HG03159 (cell line): ENCODE measurements around the gene PLIN5.

ENCODE experiments used
- ATAC-seq: cut with Tn5 transposase; IDR thresholded peaks from one replicate; pipeline ENCODE4 v1.9.1; 2021; ENCODE audit warnings: mild to moderate bottlenecking, moderate library complexity; ENCODE audit not compliant: unreplicated experiment

PLIN5 gene, protein sequence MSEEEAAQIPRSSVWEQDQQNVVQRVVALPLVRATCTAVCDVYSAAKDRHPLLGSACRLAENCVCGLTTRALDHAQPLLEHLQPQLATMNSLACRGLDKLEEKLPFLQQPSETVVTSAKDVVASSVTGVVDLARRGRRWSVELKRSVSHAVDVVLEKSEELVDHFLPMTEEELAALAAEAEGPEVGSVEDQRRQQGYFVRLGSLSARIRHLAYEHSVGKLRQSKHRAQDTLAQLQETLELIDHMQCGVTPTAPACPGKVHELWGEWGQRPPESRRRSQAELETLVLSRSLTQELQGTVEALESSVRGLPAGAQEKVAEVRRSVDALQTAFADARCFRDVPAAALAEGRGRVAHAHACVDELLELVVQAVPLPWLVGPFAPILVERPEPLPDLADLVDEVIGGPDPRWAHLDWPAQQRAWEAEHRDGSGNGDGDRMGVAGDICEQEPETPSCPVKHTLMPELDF

DNA sequence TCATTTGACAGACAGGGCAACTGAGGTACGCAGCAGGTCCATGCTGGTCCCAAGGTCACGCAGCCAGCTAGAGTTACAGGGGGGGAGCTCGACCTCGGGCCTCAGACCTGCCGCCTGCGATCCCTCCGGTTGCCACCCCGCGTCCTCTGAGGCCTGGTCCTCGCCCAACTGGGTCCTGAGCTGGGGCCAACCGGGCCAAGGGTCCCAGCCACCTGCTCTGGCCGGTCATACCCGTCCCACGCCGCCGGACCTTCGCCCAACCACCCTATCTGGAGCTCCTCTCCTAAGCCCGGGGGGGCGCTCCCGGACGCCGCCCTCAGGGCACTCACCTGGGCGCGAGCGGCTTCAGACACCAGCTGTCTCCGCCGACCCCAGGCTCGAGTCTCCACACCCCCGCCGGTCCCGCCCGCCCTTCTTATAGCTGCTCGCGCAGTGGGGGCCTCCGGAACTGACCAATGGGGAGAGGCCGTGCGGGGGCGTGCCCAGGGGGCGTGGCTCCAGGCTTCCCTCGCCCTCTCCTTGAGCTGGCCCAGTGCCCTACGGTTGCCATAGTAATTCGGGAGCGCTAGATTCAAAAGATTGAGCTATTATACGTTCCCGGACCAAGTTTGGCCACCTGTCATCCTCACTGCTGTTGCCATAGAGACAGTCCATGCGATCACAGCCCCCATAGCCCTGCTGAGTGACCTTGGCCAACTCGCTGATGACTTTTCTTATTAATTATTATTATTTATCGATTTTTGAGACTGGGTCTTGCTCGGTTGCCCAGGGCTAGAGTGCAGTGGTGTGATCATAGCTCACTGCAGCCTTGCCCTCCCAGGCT lies at the start of gene PLIN5:
TSS of gene PLIN5 (minus strand) at position 389 of the 823 bp plus-strand sequence. CDS start 1,150 bp downstream, outside the sequence.
- no peak for ATAC-seq

DNA sequence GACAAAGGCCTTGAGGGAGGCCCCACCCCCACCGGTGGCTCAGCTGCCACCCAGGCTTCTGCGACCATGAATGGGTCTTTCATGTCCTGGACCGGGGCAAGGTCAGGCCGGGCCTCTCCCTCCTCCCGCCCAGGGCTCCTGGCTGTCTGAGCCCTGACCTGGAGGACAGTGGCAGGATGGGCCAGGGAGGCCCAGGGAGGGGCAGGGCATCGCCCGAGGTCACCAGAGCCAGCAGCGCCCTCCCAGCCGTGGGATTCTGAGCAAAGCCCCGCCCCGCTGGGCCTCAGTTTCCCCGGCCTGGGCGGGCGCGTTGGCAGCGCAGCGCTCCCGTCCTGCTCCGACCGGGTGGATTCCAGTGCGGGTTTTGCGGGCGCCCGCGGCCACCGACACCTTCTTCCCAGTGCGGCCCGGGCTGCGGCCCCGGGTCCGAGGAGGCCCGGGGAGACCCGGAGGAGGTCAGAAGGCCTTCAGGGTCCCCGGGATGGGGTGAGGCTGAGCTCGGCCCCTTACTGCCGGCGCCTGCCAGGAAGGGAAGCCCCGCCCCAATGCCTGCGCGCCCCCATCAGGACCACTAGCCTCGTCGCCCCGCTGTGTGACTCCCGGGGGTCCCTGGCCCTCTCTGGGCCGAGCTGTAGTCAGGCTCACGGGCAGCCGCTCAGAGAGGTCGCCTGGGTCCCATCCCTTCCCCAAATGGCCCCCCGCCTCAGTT lies 49.1 kb upstream of the PLIN5 start:
- ATAC-seq = no peak

DNA sequence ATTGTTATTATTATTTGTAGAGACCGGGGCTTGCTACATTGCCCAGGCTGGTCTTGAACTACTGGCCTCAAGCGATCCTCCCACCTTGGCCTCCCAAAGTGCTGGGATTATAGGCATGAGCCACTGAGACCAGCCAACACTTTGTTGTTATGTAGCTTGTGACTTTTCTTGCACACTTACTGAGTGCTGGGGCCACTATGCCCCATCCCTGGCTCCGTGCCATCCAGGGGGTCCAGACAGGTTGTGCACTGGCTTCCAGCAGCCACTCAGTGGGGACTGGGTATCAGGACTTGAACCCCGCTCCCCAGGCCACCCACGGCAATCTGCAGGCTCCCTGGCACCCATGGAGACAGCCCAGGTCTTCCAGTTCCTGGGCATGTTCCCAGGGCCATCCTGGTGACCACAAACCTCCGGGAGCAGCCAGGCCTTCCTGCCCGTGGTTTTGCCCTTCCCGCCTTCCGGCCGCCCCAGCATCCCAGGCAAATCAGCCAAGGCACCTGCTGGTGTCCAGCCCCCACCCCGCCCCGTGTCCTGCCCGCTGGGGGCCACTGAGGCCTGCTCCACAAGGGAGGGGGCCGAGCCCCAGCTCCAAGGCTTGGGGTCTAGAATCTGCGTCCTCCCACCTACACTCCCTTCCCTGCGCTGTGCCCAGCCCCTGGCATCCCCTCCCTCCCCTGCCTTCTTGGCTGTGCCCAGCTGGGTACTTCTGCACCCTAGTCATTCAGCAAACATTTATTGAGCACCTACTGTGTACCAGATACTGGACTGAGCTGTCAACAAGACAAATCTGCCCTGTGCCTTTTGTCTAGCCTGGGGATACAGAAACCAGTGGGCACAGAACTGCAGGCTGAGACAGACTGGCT lies 48.2 kb upstream of the PLIN5 start:
- ATAC-seq = no peak

DNA sequence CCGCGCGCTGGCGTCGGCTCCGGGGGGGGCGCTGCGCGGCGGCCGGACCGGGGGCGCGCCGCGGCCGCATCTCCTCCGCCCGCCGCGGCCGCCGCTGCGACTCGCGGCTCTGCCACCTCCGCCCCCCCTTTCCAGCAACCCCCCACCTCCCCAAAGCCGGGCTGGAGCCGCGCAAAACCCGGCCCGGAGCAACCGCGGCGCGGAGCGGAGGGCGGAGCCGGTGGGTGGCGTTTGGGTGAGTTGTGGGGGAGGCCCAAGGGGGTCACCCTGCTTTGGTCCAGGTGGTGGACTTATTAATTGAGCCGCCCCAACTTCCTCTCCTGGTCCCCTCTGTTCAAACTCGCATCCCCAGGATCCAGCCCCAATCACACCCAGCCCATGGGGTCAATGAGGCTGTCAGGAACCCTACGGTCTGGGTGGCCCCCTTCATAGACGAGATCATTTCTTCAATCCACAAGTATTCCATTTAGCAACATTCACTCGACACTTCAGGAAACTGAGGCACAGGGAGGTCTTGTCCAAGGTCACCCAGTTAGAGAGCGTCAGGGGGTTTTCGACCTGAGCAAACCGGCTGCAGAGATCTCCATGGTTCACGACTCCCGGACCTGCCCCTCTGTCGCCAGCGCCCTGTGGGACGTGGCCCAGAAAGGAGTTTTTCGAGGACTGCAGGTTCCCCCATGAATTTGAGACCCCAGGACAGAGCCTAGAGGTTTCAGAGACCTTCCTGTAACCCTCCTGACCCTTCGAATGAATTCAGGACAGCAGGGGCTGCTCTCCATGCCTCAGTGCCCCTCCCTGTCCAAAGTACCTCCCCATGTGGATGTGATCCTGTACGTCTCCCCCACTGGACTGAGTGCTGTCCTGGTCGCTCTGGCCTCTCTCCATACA lies 46.9 kb upstream of the PLIN5 start:
- no peak for ATAC-seq

DNA sequence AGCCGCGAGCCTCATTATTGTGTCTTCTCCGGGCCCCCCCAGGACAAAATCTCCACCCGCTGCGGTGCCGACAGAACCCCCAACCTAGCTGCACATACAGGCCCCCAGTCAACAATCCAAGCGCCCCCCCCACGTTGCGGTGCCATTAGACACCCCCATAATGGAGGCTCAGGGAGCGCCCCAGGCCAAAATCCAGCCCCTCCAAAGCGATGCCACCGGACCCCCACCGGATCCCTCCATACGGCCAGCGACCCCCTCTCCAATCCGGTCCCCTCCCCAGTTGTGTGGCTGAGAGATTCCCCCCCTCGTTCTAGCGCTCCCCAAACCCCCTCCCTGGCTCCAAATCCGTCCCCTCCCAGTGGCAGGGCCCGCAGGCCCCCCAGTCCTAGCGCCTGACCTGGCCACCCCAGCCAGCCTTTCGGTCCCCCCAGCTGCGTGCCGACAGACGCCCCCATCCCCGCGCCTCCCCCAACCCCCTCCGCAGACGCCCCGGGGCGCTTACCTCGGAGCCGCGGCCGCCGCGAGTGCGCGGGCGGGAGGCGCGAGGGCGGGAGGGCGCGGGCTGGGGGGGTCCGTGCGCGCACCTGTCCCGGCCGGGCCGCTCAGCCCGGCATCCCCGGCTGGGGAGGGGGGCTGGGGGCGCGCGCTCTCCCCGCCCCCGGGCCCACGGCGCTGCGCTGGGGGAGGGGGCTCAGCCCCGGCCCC lies 46.1 kb upstream of the PLIN5 start:
- ATAC-seq = no peak

DNA sequence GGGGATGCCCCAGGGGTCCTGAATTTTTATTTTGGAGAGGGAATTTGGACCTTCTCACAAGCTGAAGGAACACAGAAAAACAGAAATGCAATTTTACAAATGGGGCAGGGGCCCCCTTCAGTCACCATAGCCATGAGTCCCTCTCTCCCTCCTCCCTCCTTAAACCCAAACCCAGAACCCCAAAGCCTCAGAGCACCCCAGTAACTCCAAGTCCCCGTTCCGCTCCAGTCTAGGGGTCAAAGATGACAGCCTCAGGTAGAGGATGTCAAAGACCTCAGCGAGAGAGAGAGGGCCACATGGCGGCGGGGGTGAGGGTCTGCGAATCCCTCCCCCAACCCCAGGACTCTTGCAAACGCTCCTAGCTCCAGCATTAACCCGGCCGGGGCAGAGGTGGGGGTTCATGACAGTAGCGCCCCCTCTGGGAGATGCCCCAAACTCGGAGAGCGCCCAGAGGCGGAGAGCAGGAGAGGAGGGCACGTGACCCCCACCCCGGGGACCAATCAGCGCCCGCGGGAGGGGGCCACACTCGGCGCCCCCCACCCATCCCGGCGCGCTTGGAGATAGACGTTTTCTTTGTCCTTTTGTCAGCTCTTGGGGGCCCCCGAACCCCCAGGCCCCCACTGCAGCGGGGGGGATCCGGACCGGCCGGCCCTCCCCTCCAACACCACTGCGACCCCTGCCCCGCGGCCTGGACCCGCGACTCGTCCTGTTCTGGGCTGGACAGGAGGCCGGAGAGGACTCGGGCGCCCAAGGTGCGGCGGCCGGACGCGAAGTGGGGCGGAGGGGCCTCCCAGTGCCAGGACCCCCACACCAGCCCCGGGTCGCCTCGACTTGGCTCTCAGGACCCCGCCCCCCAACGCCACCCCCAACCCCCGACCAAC lies 45.2 kb upstream of the PLIN5 start:
- ATAC-seq = no peak

DNA sequence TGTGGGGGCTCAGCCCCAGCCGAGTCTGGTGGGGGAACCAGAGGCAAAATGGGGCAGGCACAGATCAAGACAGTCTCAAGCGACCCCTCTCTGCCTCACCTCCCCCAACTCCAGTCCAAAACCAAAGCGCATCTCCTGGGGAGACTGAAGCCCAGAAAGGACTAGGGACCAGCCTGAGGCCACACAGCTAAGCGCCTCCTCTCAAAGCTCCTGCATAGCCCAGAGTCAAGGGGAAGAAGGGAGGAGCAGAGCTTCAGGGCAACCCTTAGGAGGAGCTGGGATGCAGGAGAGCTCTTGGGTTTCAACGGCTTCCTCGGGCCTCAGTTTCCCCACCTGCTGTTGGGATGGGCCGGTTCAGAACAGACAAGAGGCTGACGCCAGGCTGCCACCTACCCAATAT lies 44.4 kb upstream of the PLIN5 start:
- ATAC-seq = no peak

DNA sequence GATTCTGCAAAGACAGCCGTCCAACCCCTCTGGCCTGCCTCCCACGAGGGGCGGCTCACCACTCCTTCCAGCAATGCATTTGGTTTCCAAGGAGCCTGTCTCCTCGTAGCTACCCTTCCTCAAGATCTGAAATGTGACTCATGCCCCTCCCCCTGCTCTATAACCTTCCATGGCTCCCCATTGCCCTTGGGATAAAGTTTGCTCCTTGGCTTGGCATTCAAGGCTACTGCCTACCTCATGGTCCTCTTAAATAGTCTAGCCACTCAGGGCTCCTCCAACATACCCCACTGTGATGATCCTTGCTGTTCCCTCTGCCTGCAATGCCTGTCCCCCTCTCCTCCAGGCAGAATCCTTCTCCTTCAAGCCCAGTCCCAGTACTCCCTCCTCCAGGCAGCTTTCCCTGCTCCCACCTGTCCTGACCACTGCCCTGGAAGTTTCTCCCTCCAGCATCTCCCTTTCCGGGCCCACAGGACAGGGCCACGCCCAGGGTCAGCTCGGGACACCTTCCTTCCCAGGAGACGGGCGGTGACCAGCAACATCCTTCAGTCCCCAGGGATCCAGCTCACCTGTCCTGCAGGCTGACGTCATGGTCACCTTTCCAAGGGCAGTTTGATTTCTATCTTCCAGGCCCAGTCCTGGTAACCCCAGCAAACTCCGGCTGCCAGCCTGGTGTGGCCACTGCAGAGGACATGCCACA lies 43.7 kb upstream of the PLIN5 start:
- no peak for ATAC-seq

DNA sequence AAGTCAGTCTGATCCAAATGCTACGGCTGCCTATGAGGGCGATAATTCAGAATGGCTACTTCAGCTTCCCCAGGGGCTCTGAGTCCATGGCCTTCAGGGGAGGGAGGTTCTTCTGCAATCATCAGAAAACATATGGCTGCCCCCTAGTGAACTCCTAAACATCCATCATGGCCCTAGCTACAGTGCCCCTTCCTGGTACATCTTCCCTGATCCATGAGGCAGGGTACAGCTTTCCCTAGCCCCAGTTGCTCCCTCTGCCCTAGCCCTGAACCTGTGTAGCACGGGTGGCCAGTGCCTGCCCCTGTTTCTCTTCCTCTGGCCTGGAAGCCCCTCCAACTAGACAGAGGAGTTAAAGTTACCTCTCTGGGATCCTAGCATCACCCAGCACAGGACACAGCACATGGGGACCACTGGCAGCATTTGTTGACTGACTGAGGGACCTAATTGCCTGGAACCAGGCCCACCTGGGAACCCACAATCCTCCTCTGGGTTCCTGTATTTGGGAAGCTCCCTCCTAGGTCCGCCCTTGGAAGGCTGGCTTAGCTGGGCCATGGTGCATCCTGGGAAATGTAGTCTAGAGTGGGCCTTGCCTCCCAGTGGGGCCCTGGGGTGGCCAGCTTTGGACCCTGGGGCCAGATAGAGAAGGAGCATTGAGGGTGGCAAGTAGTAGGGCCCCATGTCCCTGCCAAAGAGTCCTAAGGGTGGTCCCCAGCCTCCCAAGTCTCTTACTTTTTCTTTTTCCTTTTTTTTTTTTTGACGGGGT lies 42.2 kb upstream of the PLIN5 start:
- ATAC-seq = no peak

DNA sequence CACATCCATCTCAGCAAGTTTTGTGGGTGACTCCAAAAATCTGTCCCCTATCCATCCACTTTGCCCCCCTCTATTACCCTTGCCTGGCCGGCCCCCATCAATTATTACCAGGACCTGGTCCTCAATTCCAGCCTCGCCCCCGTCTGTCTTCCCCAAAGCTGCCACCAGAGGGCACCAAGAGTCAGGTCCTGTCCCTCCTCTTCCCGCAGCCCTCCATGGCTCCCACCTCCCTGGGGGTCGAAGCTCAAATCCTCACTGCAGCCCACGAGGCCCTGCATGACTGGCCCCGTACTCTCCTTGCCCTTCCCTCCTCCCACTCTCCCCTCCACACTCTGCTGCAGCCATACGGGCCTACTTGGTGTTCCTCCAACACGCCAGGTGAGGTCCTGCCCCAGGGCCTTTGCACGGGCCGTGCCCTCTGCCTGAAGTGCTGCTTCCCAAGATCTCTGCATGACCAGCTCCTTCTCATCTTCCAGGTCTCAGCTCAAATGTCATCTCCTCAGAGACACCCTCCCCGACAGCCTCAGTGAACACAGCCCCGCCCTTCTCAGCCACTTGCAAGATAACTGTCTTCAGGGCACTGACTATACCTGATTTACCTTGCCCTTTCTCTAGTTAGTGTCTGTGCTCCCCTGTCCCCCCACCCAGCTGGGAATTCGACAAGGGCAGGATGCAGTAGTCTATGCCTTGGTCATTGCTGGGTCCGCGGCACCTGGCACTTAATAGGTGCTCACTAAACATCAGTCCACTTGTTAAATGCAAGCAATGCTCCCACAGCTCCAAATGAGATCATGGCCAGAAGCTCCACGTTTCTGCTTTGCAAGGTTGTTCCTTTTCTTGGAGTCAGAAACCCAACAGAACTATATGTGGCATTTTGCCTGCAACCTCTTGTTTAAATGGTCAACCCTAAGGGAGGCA lies 41.3 kb upstream of the PLIN5 start:
- ATAC-seq = no peak

DNA sequence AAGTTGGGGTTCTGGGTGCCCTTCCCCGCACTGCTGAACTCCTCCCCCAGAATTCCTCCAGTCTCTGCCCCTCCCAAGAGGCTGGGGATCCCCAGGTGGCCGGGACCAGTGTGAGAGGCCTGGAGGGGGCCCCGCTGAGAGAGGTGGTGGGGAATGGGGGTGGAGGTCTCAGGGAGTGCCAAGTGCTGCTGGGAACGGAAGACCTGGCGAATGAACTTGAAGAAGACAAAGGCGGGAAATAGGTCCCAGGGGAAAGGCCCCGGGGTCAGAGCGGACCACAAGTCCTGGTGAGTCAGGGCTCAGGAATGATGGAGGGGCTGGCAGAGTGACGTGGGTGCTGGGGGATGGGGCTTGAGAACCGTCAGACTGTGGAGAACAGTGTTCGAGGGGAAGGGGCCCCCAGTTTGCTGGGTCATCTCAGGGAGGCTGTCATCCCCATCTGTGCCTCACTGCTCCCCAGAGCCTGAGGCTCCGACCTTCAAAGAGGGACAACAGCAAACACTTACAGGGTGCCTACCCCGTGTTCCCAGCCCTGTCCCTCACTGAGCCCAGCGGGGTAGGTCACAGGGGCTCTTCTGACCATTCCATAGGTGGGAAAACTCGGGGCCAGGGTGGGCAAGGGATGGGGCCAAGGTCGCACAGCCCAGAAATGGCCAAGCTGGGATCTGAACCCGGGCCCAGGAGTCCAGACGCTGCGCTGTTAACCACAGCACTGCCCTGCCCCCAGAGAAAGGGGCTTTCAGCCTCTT lies 40.4 kb upstream of the PLIN5 start:
- no peak for ATAC-seq

DNA sequence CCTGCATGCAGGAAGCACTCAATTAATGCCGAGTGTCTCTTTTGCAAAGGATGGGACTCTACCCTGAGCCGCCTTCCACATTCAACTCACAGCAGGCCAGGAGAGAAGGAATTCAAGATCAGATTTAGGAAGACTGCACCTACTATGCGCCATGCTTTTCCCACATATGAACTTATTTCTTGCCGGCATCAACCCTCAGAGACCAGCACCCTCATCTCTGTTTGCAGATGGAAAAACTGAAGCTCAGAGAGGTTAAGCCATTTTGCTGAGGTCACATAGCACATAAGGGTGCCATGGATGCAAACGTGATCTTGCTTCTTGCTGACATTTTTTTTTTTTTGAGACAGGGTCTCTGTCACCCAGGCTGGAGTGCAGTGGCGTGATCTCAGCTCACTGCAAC lies 38.7 kb upstream of the PLIN5 start:
- ATAC-seq = no peak

DNA sequence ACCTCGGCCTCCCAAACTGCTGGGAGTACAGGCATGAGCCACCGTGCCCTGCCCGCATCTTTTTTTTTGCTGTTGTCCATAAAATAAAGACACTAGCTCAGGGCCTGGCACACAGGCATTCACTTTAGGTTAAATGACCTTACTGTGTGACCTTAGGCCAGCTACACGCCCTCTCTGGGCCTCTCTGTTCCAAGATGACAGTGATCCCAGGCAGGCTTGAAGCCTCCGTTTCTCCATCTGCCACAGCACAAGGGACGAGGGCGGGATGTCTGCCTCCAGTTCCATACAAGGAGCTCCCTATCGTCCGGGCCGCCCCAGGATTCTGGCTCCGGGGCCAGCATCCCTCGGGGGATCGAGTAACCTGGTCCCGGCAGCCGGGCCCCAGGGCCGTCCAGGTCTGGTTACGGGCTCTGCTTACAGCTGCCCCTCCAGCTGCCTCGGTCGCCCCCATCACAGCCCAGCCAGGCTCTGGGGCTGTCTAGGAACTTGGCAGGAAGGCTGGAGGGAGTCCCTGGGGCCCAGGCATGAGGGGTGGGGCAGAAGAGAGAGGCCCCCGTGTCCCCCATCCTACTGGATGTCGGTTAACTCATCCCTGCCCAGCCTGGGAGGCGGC lies 36.4 kb upstream of the PLIN5 start:
- no peak for ATAC-seq

DNA sequence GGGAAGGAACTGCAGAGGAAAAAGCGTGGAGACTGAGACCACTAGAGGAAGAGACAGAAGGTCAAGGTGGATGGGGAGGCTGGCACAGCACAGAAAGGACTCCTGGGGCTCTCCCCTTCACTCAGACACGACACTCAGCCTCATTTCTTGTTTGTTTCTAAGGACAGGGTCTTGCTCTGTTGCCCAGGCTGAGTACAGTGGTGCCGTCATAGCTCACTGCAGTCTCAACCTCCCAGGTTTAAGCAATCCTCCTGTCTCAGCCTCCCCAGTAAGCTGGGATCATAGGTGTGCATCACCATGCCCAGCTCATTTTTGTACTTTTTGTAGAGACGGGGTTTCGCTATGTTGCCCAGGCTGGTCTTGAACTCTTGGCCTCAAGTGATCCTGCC lies 35.9 kb upstream of the PLIN5 start:
- no peak for ATAC-seq
